ENCODE measurements around the gene AZIN2.
"Not testable (repeated sequence)": the region's sequence is repeated elsewhere in the genome, so short reads cannot be mapped to it uniquely, and the experiment has no call there.

The AZIN2 gene

DNA sequence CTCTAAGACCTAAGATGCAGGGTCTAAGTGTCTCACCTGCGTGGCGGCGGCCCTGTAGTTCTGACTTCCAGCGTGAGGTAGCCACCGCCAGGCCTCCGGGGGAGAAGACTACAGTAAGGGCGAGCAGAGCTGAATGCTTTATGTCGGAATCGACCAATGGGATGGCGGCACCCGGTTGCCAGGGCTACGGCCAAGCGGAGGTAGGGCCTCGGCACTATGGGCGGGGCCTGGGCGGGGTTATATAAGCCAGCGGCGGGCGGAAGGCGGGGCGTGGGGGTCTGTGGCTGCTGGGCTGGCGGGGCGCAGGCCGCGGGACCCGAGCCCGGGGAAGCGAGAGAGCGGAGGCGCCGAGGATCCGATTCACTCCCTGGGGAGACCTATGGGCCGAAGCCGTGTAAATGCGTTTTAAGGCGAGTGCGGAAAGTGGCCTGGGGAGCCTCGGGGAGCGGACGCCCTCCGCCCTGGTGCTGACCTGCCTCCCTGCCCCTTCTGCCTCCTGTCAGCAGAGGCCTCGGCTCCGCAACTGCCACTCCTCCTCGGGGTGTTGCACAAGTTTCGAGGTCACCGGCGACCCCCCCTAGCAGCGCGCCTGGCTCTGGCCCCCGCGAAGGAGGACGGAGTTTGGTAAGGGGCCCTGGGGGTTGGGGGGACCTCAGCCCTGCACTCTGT lies at the start of gene AZIN2:
Gene AZIN2 (plus strand): TSS at position 269 of the 669 bp plus-strand sequence. CDS start 1,097 bp downstream, outside the sequence.
- FAIRE-seq: no peak

DNA sequence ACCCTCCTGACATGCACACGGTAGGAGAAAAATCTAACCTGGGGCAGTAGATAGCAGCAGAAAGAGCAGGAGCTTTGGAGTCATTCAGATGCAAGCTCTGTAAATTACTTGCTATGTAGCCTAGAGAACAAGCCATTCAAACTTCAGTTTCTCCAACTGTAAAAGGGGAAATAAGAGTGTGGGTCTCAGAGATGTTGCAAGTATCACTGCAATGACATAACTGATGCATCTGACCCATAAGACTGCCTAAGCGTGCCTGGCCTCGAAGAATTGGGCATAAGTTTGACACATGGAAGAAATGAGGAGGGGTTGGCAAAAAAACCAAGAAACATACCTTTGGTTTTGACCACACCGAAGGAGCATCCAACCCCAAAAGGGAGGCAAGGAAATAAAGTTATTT lies 49.4 kb upstream of the AZIN2 start:
- FAIRE-seq: no peak

DNA sequence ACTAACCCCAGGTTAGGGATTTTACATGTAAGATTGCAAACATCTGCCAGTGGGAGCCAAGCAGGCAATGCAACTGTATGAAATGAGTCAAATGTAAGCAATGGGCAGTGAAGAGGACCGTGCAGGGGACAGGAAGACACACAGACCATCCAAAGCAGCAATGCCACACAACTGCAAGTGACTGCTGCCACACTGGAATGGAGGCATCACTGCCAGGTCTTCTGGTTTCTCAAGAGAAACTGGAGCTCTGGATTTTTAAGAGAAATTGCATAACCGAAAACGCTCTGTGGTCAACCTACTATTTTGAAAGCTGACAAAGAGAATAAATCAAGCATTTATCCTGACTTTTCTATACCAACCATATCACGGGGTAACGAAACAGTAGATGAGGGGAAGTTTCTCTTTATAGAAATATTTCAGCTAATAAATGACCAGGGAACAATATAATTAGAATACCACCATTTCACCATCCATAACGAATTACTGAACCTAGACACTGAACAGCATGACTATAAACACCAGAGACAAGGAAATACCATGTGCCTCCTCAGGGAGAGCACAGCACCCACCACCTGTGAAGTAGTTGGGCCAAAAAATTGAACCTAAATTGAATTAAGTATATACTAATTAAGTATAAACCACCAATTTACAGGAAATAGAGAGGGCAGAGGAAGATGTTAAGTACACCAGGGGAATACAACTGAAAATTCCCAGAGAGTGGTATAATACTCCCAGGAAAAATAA lies 48.7 kb upstream of the AZIN2 start:
- FAIRE-seq: no peak

DNA sequence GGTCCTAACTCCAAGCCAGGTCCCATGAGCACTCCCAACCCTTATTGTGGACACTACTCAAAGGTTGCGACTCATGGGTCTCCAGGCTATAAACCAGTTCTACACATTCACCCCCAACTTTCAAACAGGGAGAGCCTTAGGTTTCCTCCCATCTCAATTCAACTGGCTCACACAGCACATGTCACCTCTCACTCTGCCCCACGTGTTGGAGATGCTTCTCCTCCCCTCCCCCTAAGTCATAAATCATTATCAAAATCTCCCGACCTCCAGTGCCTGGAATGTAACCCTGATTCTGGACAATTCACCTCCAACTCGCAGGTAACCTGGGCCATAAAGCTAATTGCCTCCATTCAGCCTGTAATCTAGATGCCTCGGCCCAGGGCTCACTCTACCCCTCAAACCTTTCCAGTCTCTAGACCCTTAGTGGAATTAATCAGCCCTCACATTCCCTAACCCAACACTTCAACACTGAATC lies 44.9 kb upstream of the AZIN2 start:
- no peak for FAIRE-seq

DNA sequence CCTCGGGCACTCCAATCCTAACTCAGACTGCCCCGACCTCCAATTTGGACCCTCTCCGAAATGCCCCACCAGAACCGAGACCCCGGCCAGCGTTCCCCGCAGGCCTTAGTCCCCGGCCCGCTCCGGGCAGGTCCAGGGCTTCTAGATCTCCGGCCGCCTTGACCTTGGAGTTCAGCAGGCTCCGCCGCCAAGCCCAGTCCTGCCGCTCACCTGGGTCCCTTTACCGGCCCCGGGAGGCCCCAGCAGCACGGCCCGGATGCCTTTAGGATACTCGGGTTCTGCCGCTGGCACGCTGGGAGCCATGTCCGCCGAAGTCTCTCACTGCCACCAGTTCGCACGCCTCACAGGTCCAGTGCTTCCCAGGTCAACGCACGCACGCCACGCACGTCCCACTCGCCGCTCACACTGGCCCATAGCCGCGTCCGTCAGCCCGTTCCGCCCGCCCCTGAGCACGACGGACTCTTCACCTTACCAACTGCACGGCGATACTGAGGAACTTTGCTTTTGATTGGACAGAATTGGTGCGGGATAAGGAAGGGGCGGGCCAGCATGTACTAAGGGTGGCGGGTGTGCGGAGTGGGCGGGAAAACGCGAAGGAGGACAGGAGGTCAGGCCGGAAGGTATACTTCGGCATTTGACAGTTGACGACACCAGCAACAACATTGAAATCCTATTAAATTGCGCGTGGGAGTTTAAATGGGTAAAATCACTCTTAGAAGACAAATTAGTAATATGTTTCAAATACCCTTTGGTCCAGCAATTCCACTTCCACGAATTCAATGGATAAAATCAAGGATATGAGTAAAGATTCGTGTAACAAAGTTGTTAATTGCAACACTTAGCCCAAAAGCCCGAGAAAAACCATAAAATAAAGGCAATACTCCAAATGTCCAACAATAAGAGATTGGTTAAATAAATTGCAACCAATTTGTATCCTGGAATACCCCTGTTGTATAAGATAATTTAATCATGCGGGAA lies 44.1 kb upstream of the AZIN2 start, which contains the start of gene AK2:
Gene AK2 (minus strand): TSS at position 358 of the 978 bp plus-strand sequence. CDS start 55 bp downstream, at position 303.
- FAIRE-seq: no peak

DNA sequence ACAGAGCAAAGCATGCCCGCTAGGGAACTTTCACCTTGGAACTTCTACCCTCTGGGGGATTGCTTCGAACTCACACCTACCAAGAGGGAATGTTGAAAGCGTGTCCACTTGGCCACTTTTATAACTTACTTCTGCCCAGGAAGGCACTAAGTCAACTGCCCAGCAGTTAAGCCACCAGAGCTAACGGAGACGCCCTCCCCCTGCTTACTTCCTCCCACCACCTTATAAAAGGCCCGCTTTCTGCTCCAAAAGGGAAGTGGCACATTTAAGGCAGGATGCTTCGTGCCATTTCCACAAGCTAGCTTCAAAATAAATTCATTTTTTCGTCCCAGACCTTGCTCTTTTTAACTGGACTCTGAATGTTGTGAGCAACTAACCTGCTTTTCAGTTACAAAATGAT lies 41.1 kb upstream of the AZIN2 start:
- no peak for FAIRE-seq

DNA sequence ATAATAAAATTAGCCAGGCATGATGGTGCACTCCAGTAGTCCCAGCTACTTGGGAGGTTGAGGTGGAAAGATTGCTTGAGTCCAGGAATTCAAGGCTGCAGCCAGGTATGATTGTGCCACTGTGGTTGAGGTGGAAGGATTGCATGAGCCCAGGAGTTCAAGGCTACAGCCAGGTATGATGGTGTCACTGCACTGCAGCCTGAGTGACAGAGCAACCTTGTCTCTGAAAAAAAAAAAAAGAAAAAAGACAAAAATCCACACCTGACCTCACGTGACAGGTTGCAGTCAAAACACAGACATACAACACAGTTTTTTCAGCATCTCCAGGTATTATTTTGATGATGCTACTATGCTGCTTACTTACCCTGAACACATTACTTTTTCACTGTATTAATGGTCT lies 39.9 kb upstream of the AZIN2 start:
- FAIRE-seq: no peak

DNA sequence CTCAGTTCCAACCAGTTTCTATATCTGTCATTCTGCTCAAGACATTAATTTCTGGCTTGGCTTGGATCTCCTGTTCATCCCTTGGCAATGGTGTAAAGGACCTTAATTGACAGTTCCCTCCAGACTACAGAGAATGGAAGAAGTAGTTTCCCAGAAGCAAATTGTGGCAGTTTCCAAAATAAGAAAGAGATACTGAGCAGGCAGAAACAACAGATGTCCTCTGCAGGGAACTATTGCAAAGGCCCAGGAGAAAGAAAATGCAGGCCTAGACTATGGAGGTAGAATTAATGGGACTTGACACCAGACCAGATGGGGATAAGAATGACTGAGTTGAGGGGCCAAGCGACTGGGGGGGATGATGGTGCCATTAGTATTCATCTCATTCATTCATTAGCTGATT lies 38.1 kb upstream of the AZIN2 start:
- no peak for FAIRE-seq

DNA sequence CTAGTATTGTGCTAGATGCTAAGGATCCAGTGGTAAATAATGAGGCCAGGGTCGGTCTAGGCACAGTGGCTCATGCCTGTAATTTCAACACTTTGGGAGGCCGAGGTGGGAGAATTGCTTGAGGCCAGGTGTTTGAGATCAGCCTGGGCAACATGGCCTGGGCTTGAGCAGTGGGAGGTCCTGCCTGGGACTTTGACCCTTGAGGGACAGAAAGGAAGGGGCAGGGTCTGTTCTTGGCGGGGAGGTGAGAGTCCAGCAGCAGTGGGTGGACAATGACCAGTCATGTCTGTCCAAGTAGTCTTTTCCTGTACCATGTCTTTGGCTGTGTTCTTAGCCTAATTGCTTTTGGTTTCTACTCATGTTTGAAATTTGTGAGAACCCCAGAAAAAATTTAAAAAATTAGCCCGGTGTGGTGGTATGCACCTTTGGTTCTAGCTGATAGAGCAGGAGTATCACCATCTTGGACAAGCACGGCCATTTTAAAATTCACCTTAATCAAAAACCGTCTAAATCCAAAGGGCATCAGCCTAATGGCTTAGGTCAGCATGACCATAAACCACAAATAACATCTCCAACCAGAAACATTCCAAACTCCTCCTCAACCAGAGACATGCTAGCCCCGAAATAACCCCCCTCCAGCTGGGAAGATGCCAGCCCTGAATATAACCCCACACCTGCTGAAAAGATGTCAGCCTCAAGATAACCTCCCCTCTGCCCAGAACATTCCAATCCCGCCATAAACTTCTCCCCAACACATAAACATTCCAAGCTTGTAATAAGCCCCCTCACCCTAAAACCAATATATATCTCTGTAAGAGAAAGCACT lies 37.5 kb upstream of the AZIN2 start:
- FAIRE-seq: no peak

DNA sequence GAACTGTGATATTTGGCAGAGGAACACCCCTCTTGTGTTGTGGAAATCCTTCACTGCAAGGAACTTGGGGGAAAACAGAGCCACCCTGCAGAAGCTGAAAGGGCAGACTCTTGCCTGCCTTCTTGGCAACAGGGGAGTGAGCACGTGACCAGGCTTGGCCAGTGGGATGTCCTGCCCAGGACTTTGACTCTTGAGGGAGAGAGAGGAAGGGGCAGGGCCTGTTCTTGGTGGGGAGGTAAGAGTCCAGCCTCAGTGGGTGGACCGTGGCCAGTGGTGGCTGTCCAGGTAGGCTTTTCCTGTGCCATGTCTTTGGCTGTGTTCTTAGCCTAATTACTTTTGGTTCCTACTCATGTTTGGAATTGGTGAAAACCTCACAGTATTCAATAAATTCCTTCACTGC lies 35.7 kb upstream of the AZIN2 start:
- no peak for FAIRE-seq

DNA sequence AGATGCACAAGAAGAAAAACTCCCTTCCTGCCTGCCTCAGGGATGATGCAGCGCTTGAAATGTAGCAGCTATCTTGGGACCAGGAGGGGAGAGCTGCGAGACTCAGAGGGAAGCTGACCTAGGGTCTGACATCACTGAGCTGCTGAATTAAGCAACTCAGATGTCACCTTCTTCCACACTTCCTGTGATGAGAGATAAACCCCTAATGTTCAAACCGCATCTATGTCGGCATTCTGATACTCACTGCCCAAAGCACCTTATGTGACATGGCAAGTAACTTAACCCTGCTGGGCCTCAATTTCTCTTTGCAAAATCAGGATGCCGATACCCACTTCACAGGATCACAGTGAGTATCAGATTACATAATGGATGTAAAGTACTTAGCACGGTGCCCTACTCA lies 35.1 kb upstream of the AZIN2 start:
- FAIRE-seq: no peak

DNA sequence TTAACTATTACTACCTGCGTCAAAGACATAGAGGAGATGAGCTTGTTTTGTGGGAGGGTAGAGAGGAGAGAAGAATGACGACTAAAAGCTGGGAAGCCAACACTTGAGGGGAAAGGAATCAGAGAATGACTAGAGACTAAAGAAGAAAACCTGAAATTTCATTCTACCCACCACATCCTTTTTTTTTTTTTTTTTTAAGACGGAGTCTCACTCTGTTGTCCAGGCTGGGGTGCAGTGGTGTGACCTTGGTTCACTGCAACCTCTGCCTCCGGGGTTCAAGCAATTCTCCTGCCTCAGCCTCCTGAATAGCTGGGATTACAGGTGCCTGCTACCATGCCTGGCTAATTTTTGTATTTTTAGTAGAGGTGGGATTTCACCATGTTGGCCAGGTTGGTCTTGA lies 34.7 kb upstream of the AZIN2 start:
- FAIRE-seq: not testable (repeated sequence)

DNA sequence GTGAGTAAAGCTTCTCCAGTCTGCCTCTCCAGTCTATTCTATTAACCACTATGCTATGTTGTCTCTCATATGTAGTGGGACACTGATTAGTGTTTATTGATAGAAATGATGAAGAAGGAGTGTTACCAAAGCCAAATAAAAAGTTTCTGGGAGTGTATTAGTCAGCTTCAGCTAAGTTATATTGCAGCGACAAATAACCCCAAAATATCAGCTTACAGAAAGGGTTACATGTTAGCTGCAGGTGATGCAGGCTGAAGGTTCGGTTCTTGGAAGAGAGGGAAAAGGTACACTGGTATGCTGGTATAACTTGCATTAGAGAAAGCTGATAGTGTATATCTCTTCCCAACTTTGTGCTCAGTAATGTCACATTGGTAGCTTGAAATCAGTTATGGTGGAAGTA lies 33.7 kb upstream of the AZIN2 start:
- no peak for FAIRE-seq

DNA sequence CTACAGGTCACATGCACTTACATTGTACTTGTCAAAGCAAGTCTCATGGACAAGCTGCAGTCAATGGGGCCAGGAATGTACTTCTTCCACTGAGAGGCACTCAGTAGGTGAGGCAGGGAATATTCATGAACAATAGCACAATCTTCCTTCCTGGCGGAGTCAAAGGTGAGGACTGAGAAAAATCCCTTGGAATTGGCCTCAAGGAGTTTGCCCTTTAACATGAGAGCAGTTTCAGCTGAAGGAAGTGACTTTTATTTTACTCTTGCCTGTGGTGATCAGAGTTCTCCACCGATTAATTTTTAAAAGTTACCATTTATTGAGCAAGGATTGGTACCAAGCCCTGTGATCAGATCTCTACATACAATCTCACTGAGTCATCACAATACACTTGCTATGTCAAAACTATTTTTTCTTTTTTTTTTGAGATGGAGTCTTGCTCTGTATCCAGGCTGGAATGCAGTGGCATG lies 33.1 kb upstream of the AZIN2 start:
- FAIRE-seq: no peak

DNA sequence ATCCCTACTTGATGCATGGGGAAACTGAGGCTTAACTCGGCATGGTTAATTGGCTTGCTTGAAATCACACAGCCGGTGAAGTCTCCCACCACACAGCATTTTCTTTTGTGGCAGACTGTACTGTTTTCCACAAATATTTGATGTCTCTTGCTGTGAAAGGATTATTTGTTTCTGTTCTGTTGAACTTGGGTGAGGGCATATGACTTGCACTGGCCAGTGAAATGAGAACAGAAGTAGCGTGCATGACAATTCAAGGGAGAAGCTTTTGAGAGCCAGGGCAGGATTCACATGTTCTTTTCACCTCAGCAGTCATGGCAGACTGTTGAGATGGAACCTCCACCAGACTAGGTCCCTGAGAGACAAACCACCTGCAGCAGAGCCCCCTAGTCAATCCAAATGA lies 32.5 kb upstream of the AZIN2 start:
- no peak for FAIRE-seq

DNA sequence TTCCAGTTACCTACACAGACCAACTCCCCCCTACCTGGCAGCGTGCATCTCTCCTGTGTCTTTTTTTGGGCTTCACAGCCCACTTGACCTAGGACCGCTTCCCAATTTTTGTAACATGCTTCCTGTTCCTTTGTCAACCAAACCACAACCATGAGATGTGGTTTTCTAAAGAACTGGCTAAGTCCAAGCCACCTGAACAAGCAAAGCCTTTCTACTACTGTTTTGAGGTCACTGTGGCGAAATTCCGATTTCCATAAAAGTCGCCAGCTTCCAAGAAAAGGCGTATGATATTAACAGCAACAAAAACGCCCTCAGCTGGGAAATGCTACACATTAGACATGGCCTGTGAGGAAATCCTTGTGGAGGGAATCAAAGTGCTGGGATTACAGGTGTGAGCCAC lies 31.6 kb upstream of the AZIN2 start:
- FAIRE-seq: no peak

DNA sequence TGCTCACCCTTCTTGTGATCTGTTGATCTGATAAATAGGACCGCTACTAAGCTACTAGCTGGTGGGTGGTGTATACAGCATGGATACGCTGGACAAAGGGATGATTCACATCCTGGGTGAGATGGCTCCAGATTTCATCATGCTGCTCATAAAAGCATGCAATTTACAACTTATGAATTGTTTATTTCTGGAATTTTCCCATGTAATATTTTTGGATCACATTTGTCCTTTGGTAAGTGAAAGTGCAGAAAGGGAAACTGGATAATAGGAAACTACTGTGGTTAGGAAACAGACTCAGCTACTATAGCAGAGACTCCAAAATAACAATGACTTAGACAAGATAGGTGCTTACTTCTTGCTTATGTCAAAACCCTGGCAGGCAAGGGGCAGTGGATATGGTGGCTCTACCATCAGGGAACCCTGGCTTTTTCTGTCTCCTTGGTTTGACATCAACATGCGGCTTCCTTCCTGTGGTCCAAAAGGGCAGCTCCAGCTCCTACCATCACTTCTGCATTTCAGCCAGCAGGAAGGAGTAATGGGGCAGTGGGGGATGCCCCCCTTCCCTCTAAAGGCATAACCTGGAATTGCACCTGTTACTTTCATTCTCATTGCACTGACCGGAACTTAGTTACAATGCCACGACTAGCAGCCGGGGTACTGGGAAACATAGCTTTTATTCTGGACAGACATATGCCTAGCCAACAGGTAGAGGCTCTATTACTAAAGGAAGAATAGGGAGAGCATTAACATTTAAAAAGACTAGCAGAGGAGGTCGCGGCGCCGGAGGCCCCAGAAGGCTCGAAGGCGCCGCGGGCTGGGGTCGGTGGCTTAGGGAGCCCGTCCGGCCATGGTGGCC lies 30.5 kb upstream of the AZIN2 start:
- no peak for FAIRE-seq

DNA sequence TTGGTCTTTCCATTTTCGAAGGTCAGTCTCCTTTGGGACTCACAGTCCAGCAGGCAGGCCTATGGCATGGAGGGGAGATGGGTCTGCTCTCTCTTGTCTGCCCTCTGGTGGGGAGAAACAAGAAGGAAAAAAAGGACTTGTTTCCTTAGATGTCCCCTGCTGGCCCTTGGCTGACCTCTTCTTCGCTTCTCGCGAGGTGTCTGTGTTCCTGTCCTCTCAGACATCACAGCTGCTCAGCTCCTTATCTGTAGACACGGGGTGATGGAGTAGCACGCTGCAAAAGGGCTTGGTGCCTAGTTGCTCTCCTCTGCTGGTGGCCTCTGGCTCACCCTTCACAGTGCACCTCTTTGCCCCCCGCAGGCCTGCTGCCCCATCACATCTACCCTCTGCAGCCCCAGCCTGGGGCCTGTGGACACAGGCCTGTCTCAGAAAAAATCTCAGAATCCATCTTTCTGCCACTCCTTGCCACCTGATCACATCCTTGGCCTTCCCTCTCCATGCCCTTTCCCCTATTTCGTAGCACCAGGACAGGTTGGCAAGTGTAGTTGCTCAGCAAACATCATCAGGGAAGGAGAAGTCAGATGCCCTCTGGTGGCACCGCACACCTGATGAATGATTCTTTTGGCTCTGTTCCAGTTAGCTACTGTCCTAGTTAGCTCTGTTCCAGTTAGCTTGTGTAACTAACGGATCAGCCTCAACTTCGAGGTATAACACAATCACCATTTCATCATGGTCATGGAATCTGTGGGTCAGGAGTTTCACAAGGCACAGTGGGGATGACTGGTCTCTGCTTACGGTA lies 25.5 kb upstream of the AZIN2 start:
- no peak for FAIRE-seq

DNA sequence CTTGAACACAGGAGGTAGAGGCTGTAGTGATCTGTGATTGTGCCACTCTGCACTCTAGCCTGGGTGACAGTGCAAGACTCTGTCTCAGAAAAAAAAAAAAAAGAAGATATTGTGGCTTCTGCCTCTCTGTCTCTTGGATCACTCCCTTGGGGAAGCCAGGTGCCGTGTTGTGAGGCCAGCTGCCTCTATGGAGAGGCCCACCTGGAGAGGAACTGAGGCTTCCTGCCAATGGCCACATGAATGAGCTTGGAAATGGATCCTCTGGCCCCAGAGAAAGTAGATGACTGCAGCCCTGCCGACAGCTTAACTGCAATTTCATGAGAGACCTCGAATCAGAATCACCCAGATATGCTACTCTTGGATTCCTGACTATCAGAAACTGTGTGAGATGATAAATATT lies 24.5 kb upstream of the AZIN2 start:
- FAIRE-seq: no peak

DNA sequence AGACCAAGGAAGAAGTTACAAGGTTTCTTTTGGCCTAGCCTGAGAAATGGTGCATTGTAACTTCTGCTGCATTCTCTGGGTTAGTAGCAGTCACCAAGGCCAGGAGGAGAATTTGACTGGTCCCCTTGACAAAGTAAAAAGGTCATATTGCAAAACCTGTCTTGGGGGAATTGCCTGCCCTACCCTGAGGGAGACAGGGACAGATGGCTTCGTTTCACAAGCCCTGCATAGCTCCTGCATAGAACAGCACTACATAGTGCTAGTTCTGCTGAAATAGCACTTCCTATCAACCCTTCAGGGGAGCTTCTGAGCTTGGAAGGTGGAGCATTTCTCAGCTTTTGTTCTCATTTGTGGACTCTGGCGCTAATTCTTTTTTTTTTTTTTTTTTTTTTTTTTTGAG lies 23.9 kb upstream of the AZIN2 start:
- FAIRE-seq: no peak
